Hematopoietic multipotent progenitor cell (in vitro differentiated cells): ENCODE data around the gene TAS2R38. TPM values are rescaled to one million over a fixed set of nuclear protein-coding genes. Genes with fewer than 3 reads are reported as not detected.

Experiments used
- total RNA-seq: library from RNA; depleted of rRNA; stranded (reverse); fragments of >200 nt; gene quantifications from one replicate; pipeline ENCODE4 v1.2.3, GENCODE V29; 2012

TAS2R38 gene
- total RNA-seq, 1 donor, result not detected

Other genes starting within 250 kb of the TAS2R38 start
- 32.9 TPM for gene SSBP1, start 235.4 kb downstream of the TAS2R38 start, total RNA-seq
- 1.1 TPM for gene TAS2R3, start 209.7 kb downstream of the TAS2R38 start, total RNA-seq
- gene TAS2R4, start 197.1 kb downstream of the TAS2R38 start, total RNA-seq, result 0.81 TPM
- 1.9 TPM for gene TAS2R5, start 183.6 kb downstream of the TAS2R38 start, total RNA-seq
- gene PRSS37, start 132.3 kb downstream of the TAS2R38 start, total RNA-seq, result not detected
- not detected for gene OR9A4, start 57.4 kb downstream of the TAS2R38 start, total RNA-seq
- under 0.01 TPM for gene CLEC5A, start 26.8 kb downstream of the TAS2R38 start, total RNA-seq
- 0.27 TPM for gene MGAM, start 22.1 kb upstream of the TAS2R38 start, total RNA-seq
- gene MGAM2, start 137.9 kb upstream of the TAS2R38 start, total RNA-seq, result under 0.01 TPM